ENCODE measurements around the gene NTM.

DNA sequence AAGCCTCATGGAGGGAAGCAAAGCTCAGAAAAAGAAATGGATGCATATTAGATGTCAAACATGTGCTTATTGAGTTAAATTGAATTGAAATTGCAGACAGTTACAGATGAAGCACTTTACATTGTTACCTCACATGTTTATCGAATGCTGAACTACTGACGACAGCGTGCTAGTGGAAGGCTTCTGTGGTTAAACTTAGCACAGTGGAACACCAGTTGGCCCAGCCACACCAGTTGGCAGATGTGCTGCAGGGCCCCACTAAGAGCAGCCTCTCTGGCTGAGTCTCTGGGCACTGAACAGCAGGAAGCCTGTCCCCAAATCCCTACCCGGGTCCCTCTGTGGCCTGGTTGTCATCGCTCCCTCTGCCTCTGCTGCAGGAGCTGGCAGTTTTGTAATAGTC, 242.1 kb downstream of the NTM start:
- TF ChIP-seq, protein P1, sequence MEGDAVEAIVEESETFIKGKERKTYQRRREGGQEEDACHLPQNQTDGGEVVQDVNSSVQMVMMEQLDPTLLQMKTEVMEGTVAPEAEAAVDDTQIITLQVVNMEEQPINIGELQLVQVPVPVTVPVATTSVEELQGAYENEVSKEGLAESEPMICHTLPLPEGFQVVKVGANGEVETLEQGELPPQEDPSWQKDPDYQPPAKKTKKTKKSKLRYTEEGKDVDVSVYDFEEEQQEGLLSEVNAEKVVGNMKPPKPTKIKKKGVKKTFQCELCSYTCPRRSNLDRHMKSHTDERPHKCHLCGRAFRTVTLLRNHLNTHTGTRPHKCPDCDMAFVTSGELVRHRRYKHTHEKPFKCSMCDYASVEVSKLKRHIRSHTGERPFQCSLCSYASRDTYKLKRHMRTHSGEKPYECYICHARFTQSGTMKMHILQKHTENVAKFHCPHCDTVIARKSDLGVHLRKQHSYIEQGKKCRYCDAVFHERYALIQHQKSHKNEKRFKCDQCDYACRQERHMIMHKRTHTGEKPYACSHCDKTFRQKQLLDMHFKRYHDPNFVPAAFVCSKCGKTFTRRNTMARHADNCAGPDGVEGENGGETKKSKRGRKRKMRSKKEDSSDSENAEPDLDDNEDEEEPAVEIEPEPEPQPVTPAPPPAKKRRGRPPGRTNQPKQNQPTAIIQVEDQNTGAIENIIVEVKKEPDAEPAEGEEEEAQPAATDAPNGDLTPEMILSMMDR (conservative IDR thresholded peaks at IDR 0.05; ENCODE audit: low read length): no peak
- TF ChIP-seq EZH2phosphoT487 (IDR thresholded peaks at IDR 0.05; ENCODE audit: borderline replicate concordance): no peak

Data from Loucy (cell line).